Measurements from ENCODE around the gene CDC16. TPM values are rescaled to one million over a fixed set of nuclear protein-coding genes. Genes with fewer than 3 reads are reported as not detected.

CDC16 gene
- total and polyA plus RNA-seq, 2 of the 8 experiments (the other 6 are each of a cell fraction or from before 2014, with no cell fraction given): 42.5 to 83.4 TPM

GRCh38 chr13:114279758-114280355 is 45.2 kb downstream of the CDC16 start (continued):
- no peak for TF ChIP-seq ZNF274 (IDR thresholded peaks at IDR 0.05; ENCODE audit: borderline replicate concordance, extremely low read depth, low read length)
- TF ChIP-seq EGR1 (IDR thresholded peaks at IDR 0.05; ENCODE audit: borderline replicate concordance, low read depth, low read length): no peak
- TF ChIP-seq GTF2F1 (IDR thresholded peaks at IDR 0.05; ENCODE audit: borderline replicate concordance, low read depth, low read length): no peak
- TF ChIP-seq POLR2A (IDR thresholded peaks at IDR 0.05; ENCODE audit: control extremely low read depth in 1 of 2, low read depth in 2 of 2, low read length in 2 of 2): no peak
- no peak for TF ChIP-seq TAF1 (IDR thresholded peaks at IDR 0.05; ENCODE audit: low read depth, low read length)
- no peak for TF ChIP-seq JUND (IDR thresholded peaks at IDR 0.05; ENCODE audit: low read length)
- TF ChIP-seq USF2 (IDR thresholded peaks at IDR 0.05; ENCODE audit: low read length): no peak
- no peak for TF ChIP-seq CBX8 (IDR thresholded peaks at IDR 0.05; ENCODE audit: borderline replicate concordance, low read depth, low read length)
